ENCODE measurements around the gene ALK. TPM values are rescaled to one million over a fixed set of nuclear protein-coding genes. Genes with fewer than 3 reads are reported as not detected.

ALK gene
- total RNA-seq, 1 experiment from 2014 or later = not detected

- no peaks in the 10 kb centered on the region for H3K4me1 Mint-ChIP-seq
- Histone ChIP-seq H3K14ac (ENCODE audit: insufficient read depth, low read length) (no peak overlapping the region), H4K5ac (ENCODE audit: insufficient read length, low read depth, low read length) (no peak overlapping the region), H2BK20ac (ENCODE audit: low read depth, low read length, poor library complexity, severe bottlenecking) (no peak overlapping the region), H3T11ph (ENCODE audit: low read length) (no peak overlapping the region), H3K23ac (ENCODE audit: insufficient read length, low read depth, low read length) (no peak overlapping the region), H3K56ac (ENCODE audit: insufficient read length, low read depth, low read length) (no peak overlapping the region), H2BK15ac (ENCODE audit: low read depth, low read length) (no peak overlapping the region), H3K4me2 (ENCODE audit: insufficient read depth, insufficient read length, low read length) (no peak overlapping the region), H3K18ac (ENCODE audit: insufficient read length, low read depth, low read length) (no peak overlapping the region), H3K4me1 (ENCODE audit: insufficient read depth, low read length) (no peaks in the 10 kb centered on the region), H4K91ac (ENCODE audit: insufficient read length, low read depth, low read length) (no peak overlapping the region), H2BK5ac (ENCODE audit: insufficient read length, low read length) (no peak overlapping the region), H2BK12ac (ENCODE audit: insufficient read length, low read depth, low read length) (no peak overlapping the region), H3K79me2 (ENCODE audit: insufficient read depth, low read length) (no peaks in the 10 kb centered on the region), H2AK5ac (ENCODE audit: insufficient read length, low read length) (no peak overlapping the region), H3K23me2 (ENCODE audit: insufficient read length, low read depth, low read length, poor library complexity, severe bottlenecking) (no peaks in the 10 kb centered on the region), H2BK120ac (ENCODE audit: low read depth, low read length, poor library complexity, severe bottlenecking) (no peak overlapping the region), H3K4ac (ENCODE audit: low read depth, low read length) (no peak overlapping the region), H3K9ac (ENCODE audit: extremely low read depth, insufficient read length, low read length) (no peak overlapping the region), H4K20me1 (ENCODE audit: control insufficient read depth, insufficient read depth, insufficient read length) (no peaks in the 10 kb centered on the region), H4K8ac (replicated peaks; ENCODE audit: insufficient read length, low read depth, low read length) (no peak overlapping the region), H3K79me1 (ENCODE audit: insufficient read depth, low read depth, low read length, poor library complexity, severe bottlenecking) (no peaks in the 10 kb centered on the region), H3K27me3 (ENCODE audit: insufficient read depth, low read length) (no peaks in the 10 kb centered on the region), H2AFZ (ENCODE audit: low read length) (no peak overlapping the region), H3K27ac (ENCODE audit: insufficient read length, low read depth, low read length) (no peak overlapping the region), H3K9me3 (ENCODE audit: control insufficient read depth, low read depth, low read length) (no peaks in the 10 kb centered on the region)
- no peak overlapping the region for H3K27ac Mint-ChIP-seq
- no peak overlapping the region for H3K4me3 Mint-ChIP-seq
- WGBS (ENCODE audit: extremely low coverage, insufficient read length, low lambda C conversion rate) = no CpG with 5 or more reads among the region's 5 CpGs
- no peaks in the 10 kb centered on the region for H3K9me3 Mint-ChIP-seq
- no peak for DNase-seq
- no peaks in the 10 kb centered on the region for H3K27me3 Mint-ChIP-seq (ENCODE audit: low read depth)
- no peaks in the 10 kb centered on the region for H3K36me3 Mint-ChIP-seq (ENCODE audit: insufficient read depth in 1 of 3, low read depth in 3 of 3)
- TF ChIP-seq CTCF (conservative IDR thresholded peaks at IDR 0.05) = no peak
Observed at GRCh38 chr2:29640360-29640759, 281.0 kb downstream of the ALK start.
